ENCODE measurements around the gene SNW1.
"Not testable (repeated sequence)": the region's sequence is repeated elsewhere in the genome, so short reads cannot be mapped to it uniquely, and the experiment has no call there.

Gene SNW1

GRCh38 chr14:77760381-77761204, at the start of gene SNW1:
Gene SNW1 (minus strand): TSS chr14:77761156. CDS start chr14:77761127, 29 bp downstream.
- peak; percentile 74 to 92 for DNase-seq (ENCODE audit: low read depth in 1 of 2, low spot score in 1 of 2)

- no peak for DNase-seq (ENCODE audit: low read depth in 1 of 2, low spot score in 1 of 2)
Observed at GRCh38 chr14:77809011-77809410, 48.1 kb upstream of the SNW1 start.

- no peak for DNase-seq (ENCODE audit: low read depth in 1 of 2, low spot score in 1 of 2)
Observed at GRCh38 chr14:77808250-77808649, 47.3 kb upstream of the SNW1 start.

- no peak for DNase-seq (ENCODE audit: low read depth in 1 of 2, low spot score in 1 of 2)
Observed at GRCh38 chr14:77805706-77806105, 44.8 kb upstream of the SNW1 start.

- no peak for DNase-seq (ENCODE audit: low read depth in 1 of 2, low spot score in 1 of 2)
Observed at GRCh38 chr14:77804592-77804991, 43.6 kb upstream of the SNW1 start.

GRCh38 chr14:77800814-77801213, 39.9 kb upstream of the SNW1 start:
- no peak for DNase-seq (ENCODE audit: low read depth in 1 of 2, low spot score in 1 of 2)

- peak; percentile 79 to 81 for DNase-seq (ENCODE audit: low read depth in 1 of 2, low spot score in 1 of 2)
Observed at GRCh38 chr14:77799863-77800730, 39.1 kb upstream of the SNW1 start, which contains the start of gene ADCK1. Gene ADCK1 (plus strand): TSS chr14:77800109. CDS start chr14:77818979, 18,870 bp downstream.

- DNase-seq (ENCODE audit: low read depth in 1 of 2, low spot score in 1 of 2): not testable (repeated sequence)
Observed at GRCh38 chr14:77799456-77799855, 38.5 kb upstream of the SNW1 start.

GRCh38 chr14:77794357-77794756, 33.4 kb upstream of the SNW1 start:
- DNase-seq (ENCODE audit: low read depth in 1 of 2, low spot score in 1 of 2): no peak

- DNase-seq (ENCODE audit: low read depth in 1 of 2, low spot score in 1 of 2): not testable (repeated sequence)
Observed at GRCh38 chr14:77793255-77793654, 32.3 kb upstream of the SNW1 start.

- DNase-seq (ENCODE audit: low read depth in 1 of 2, low spot score in 1 of 2): no peak
Observed at GRCh38 chr14:77791225-77791600, 30.3 kb upstream of the SNW1 start.

GRCh38 chr14:77790566-77791224, 29.7 kb upstream of the SNW1 start:
- no peak for DNase-seq (ENCODE audit: low read depth in 1 of 2, low spot score in 1 of 2)

GRCh38 chr14:77786148-77786547, 25.2 kb upstream of the SNW1 start:
- no peak for DNase-seq (ENCODE audit: low read depth in 1 of 2, low spot score in 1 of 2)

- no peak for DNase-seq (ENCODE audit: low read depth in 1 of 2, low spot score in 1 of 2)
Observed at GRCh38 chr14:77782202-77782601, 21.2 kb upstream of the SNW1 start.

- DNase-seq (ENCODE audit: low read depth in 1 of 2, low spot score in 1 of 2): not testable (repeated sequence)
Observed at GRCh38 chr14:77773966-77774365, 13.0 kb upstream of the SNW1 start.

GRCh38 chr14:77768442-77769069, 7.6 kb upstream of the SNW1 start:
- DNase-seq (ENCODE audit: low read depth in 1 of 2, low spot score in 1 of 2): not testable (repeated sequence)

- DNase-seq (ENCODE audit: low read depth in 1 of 2, low spot score in 1 of 2): no peak
Observed at GRCh38 chr14:77763978-77764377, 3.0 kb upstream of the SNW1 start.

- DNase-seq (ENCODE audit: low read depth in 1 of 2, low spot score in 1 of 2): no peak
Observed at GRCh38 chr14:77763316-77763715, 2.4 kb upstream of the SNW1 start.

- DNase-seq (ENCODE audit: low read depth in 1 of 2, low spot score in 1 of 2): no peak
Observed at GRCh38 chr14:77761205-77761931, 412 bp upstream of the SNW1 start.

GRCh38 chr14:77752799-77753516, 8.0 kb downstream of the SNW1 start:
- DNase-seq (ENCODE audit: low read depth in 1 of 2, low spot score in 1 of 2): no peak

Measured in activated CD4-positive, alpha-beta T cell treated with anti-CD3 and anti-CD28 coated beads, Interleukin-2, amount 50 U/mL, for 24 hours (primary cell).